ENCODE data around the gene AOPEP.

Gene AOPEP

DNA sequence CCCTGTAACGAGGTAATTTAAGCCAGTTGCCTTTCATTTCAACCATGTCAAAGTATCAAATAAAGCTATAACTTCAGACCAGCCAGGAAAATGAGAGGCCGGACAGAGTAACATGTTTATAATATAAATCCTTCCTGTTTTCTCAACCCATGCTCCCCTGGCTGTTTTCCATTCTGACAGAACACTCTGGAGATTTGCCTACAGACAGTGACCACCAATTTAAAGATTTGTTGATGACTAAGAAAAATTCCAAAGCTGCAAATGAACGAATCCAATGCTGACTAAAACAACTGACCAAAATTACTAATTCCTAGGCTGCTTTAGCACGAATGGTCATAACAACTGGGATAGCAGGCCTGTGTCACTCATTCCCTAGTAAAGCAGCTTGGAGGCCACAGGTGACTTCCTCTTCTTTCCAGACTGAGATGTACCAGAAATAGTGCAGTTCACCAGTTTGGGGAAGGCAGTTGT is 141.4 kb downstream of the AOPEP start:
- H3K27ac ChIP-seq (ENCODE audit: low read depth, low read length, poor library complexity, severe bottlenecking) = no peak overlapping the region
- no peaks in the 10 kb centered on the region for H3K9me2 ChIP-seq (ENCODE audit: low read depth, low read length)
- H3K9me3 ChIP-seq (ENCODE audit: low read length) = no peaks in the 10 kb centered on the region
- H3K4me3 ChIP-seq (ENCODE audit: low read depth, low read length, poor library complexity, severe bottlenecking) = no peak overlapping the region
- H3K27me3 ChIP-seq (ENCODE audit: insufficient read depth, low read length) = no peaks in the 10 kb centered on the region
- no peaks in the 10 kb centered on the region for H3K79me2 ChIP-seq (ENCODE audit: insufficient read depth, low read length)
- H3K4me1 ChIP-seq (ENCODE audit: insufficient read depth, low read length, severe bottlenecking) = peaks cover 27% of the 10 kb centered on the region
- no peak overlapping the region for H3K4me2 ChIP-seq (ENCODE audit: low read length)
- no peak overlapping the region for H2AFZ ChIP-seq (ENCODE audit: low read length)
- no peak for TF ChIP-seq EZH2 (IDR thresholded peaks at IDR 0.05; ENCODE audit: borderline replicate concordance, low read length)
- TF ChIP-seq, protein P1, sequence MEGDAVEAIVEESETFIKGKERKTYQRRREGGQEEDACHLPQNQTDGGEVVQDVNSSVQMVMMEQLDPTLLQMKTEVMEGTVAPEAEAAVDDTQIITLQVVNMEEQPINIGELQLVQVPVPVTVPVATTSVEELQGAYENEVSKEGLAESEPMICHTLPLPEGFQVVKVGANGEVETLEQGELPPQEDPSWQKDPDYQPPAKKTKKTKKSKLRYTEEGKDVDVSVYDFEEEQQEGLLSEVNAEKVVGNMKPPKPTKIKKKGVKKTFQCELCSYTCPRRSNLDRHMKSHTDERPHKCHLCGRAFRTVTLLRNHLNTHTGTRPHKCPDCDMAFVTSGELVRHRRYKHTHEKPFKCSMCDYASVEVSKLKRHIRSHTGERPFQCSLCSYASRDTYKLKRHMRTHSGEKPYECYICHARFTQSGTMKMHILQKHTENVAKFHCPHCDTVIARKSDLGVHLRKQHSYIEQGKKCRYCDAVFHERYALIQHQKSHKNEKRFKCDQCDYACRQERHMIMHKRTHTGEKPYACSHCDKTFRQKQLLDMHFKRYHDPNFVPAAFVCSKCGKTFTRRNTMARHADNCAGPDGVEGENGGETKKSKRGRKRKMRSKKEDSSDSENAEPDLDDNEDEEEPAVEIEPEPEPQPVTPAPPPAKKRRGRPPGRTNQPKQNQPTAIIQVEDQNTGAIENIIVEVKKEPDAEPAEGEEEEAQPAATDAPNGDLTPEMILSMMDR (IDR thresholded peaks at IDR 0.05; ENCODE audit: low read length) = no peak
- H4K20me1 ChIP-seq (ENCODE audit: insufficient read depth, low read length) = no peaks in the 10 kb centered on the region
- H3F3A ChIP-seq (ENCODE audit: insufficient read depth, low read length) = no peaks in the 10 kb centered on the region
- no peak overlapping the region for H3K9ac ChIP-seq (ENCODE audit: low read length)
- H3K36me3 ChIP-seq (ENCODE audit: insufficient read depth, low read length) = no peaks in the 10 kb centered on the region; the same call in 1 of the 2 replicates

DNA sequence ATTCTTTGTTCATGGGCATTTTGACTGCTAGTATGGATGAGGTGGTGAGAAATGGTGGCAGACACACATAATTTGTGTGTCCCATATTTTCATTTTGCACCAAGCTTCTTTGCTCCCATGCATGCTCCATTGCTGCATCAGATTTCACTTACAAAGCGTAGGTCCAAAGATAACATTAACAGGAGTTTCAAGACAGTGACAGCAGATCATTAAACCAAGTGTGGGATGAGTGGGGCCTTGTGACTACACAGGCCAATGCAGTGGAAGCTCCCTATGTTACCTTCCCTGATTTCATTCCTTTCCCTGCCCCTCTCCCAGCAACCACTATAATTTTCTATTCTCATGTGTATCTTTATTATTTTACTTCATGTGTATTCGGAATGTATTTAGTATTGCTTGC is 142.0 kb downstream of the AOPEP start:
- Histone ChIP-seq H3K36me3 (ENCODE audit: insufficient read depth, low read length) (no peaks in the 10 kb centered on the region; the same call in 1 of the 2 replicates), H3K9me2 (ENCODE audit: low read depth, low read length) (no peaks in the 10 kb centered on the region), H4K20me1 (ENCODE audit: insufficient read depth, low read length) (no peaks in the 10 kb centered on the region), H3K4me1 (ENCODE audit: insufficient read depth, low read length, severe bottlenecking) (peaks cover 27% of the 10 kb centered on the region), H2AFZ (ENCODE audit: low read length) (no peak overlapping the region), H3K9ac (ENCODE audit: low read length) (no peak overlapping the region), H3K27me3 (ENCODE audit: insufficient read depth, low read length) (no peaks in the 10 kb centered on the region), H3F3A (ENCODE audit: insufficient read depth, low read length) (peaks cover 2% of the 10 kb centered on the region; the same call in 1 of the 2 replicates), H3K79me2 (ENCODE audit: insufficient read depth, low read length) (no peaks in the 10 kb centered on the region), H3K27ac (ENCODE audit: low read depth, low read length, poor library complexity, severe bottlenecking) (no peak overlapping the region), H3K4me2 (ENCODE audit: low read length) (no peak overlapping the region), H3K9me3 (ENCODE audit: low read length) (no peaks in the 10 kb centered on the region), H3K4me3 (ENCODE audit: low read depth, low read length, poor library complexity, severe bottlenecking) (no peak overlapping the region)
- TF ChIP-seq EZH2 (IDR thresholded peaks at IDR 0.05; ENCODE audit: borderline replicate concordance, low read length) = no peak
- TF ChIP-seq, protein P1 (IDR thresholded peaks at IDR 0.05; ENCODE audit: low read length) = no peak

DNA sequence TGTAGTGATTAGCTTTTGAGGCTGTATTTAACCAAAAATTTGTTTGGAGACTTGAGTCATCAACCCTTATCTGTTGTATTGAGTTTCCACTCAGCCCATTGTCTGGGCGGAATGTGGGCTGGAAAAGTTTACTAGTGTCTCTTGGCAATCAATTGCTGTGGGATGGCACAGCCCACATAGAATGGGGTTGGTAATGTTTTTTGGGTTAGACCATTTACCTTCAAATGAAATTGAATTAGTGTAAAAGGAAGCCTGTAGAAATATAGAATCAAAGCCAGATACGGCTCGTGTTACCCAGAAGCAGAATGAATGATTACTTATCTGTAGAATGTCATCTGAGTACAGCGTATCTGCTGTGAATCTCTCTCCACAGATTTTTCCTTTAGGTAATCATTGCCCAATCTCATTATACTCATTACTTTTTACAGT is 142.9 kb downstream of the AOPEP start:
- Histone ChIP-seq H4K20me1 (ENCODE audit: insufficient read depth, low read length) (no peaks in the 10 kb centered on the region), H3F3A (ENCODE audit: insufficient read depth, low read length) (peaks cover 9% of the 10 kb centered on the region; the same call in 1 of the 2 replicates), H3K9ac (ENCODE audit: low read length) (no peak overlapping the region), H3K4me2 (ENCODE audit: low read length) (no peak overlapping the region), H3K9me3 (ENCODE audit: low read length) (no peaks in the 10 kb centered on the region), H3K9me2 (ENCODE audit: low read depth, low read length) (no peaks in the 10 kb centered on the region), H2AFZ (ENCODE audit: low read length) (no peak overlapping the region), H3K4me1 (ENCODE audit: insufficient read depth, low read length, severe bottlenecking) (peaks cover 27% of the 10 kb centered on the region), H3K27me3 (ENCODE audit: insufficient read depth, low read length) (no peaks in the 10 kb centered on the region), H3K79me2 (ENCODE audit: insufficient read depth, low read length) (no peaks in the 10 kb centered on the region), H3K27ac (ENCODE audit: low read depth, low read length, poor library complexity, severe bottlenecking) (no peak overlapping the region), H3K36me3 (ENCODE audit: insufficient read depth, low read length) (no peaks in the 10 kb centered on the region; the same call in 1 of the 2 replicates), H3K4me3 (ENCODE audit: low read depth, low read length, poor library complexity, severe bottlenecking) (no peak overlapping the region)
- TF ChIP-seq, protein P1 (IDR thresholded peaks at IDR 0.05; ENCODE audit: low read length) = no peak
- TF ChIP-seq EZH2 (IDR thresholded peaks at IDR 0.05; ENCODE audit: borderline replicate concordance, low read length) = no peak

All from OCI-LY1 (cell line).